Skin epidermis (tissue), 12 donors: ENCODE data around the gene HUNK.

ENCODE experiments used
- H3K27ac ChIP-seq, 21 experiments: fragments of 200-600 bp; sonication (generic) in 11 of 21; one replicate each; pipeline ENCODE4 v1.5.0; 2020; ENCODE audit warnings: mild to moderate bottlenecking in 3 of 21, inconsistent platforms in 2 of 21, moderate library complexity in 2 of 21
- H3K4me3 ChIP-seq, 7 experiments: fragments of 200-600 bp; sonication (generic) in 2 of 7; one replicate each; pipeline ENCODE4 v1.5.0; 2020; ENCODE audit warnings: inconsistent platforms in 2 of 7, mild to moderate bottlenecking in 2 of 7, moderate library complexity in 1 of 7

The HUNK gene

GRCh38 chr21:31892686-31893085 is 19.9 kb downstream of the HUNK start:
- Histone ChIP-seq H3K27ac (no peak overlapping the region), H3K4me3 (no peak overlapping the region)

GRCh38 chr21:31893851-31894415 is 21.1 kb downstream of the HUNK start:
- H3K27ac ChIP-seq, result peak overlapping the region in 1 of 21 experiments; percentile 35
- no peak overlapping the region for H3K4me3 ChIP-seq

GRCh38 chr21:31894457-31894856 is 21.6 kb downstream of the HUNK start:
- Histone ChIP-seq H3K4me3 (no peak overlapping the region), H3K27ac (peak overlapping the region in 2 of 21 experiments; percentile 2 to 35)

GRCh38 chr21:31895077-31895835 is 22.4 kb downstream of the HUNK start:
- H3K27ac ChIP-seq, result peak overlapping the region in 1 of 21 experiments; percentile 2
- no peak overlapping the region for H3K4me3 ChIP-seq

- H3K4me3 ChIP-seq, result no peak overlapping the region
- no peak overlapping the region for H3K27ac ChIP-seq
Observed at GRCh38 chr21:31896019-31896418, 23.2 kb downstream of the HUNK start.

- H3K27ac ChIP-seq, result peak overlapping the region in 6 of 21 experiments; percentile 5 to 74 (median 28)
- H3K4me3 ChIP-seq, result no peak overlapping the region
Observed at GRCh38 chr21:31897311-31897710, 24.5 kb downstream of the HUNK start.

GRCh38 chr21:31898933-31899630 is 26.3 kb downstream of the HUNK start:
- H3K27ac ChIP-seq, result peak overlapping the region in 3 of 21 experiments; percentile 3 to 38 (median 11)
- no peak overlapping the region for H3K4me3 ChIP-seq

DNA sequence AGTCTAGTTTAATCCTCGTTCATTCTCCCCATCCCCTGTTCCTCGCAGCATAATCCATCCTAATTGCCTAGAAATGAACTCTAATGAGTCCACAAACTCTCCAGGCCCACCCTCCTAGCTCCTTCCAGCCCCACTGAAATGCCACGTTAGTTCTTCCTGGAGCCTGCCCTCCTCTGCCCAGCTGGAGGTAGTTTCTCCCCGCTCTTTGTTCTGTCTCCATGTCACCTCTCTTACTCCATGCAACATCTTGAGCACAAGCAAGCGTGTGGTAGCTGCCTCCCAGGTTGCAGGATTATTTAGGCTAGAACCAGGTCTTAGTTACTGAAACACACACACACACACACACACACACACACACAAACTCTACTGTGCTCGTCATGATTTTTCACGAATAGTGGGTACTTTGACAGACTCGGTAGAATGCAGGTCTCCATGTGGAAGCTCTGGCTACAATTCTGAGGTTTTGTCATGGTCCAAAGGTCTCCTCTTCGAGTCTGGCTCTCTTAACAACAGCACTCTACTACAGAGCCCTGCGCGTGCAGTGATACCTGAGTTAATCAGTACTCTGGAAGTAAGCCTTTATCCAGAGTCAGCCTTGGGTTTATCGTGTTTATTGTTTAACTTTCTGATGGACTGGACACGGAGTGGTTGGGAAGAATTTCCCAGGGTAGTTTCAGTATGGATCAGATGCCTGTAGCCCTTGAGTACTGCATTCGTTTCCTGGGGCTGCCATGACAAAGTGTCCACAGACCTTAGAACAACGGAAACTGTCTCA is 27.5 kb downstream of the HUNK start:
- no peak overlapping the region for H3K4me3 ChIP-seq
- H3K27ac ChIP-seq, result peak overlapping the region in 1 of 21 experiments; percentile 18

GRCh38 chr21:31901315-31901714 is 28.5 kb downstream of the HUNK start:
- H3K27ac ChIP-seq, result no peak overlapping the region
- no peak overlapping the region for H3K4me3 ChIP-seq

DNA sequence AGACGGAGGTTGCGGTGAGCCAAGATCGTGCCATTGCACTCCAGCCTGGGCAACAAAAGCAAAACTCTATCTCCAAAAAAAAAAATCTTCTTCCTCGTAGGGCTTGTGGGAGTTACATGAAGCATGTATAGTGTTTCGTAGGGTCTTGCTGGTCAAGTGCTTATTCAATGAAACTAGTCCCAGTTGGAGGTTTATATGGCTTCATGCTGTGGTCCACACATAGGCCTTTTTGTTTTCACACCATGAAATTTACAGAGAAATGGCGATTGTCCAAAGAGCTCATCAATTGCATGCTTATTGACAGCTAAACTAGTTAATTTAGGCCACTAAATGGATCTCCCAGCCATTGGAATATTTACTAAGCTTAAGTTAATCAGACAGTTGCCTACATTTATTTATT is 29.6 kb downstream of the HUNK start:
- no peak overlapping the region for H3K4me3 ChIP-seq
- H3K27ac ChIP-seq, result no peak overlapping the region

GRCh38 chr21:31903896-31904295 is 31.1 kb downstream of the HUNK start:
- Histone ChIP-seq H3K4me3 (no peak overlapping the region), H3K27ac (no peak overlapping the region)

DNA sequence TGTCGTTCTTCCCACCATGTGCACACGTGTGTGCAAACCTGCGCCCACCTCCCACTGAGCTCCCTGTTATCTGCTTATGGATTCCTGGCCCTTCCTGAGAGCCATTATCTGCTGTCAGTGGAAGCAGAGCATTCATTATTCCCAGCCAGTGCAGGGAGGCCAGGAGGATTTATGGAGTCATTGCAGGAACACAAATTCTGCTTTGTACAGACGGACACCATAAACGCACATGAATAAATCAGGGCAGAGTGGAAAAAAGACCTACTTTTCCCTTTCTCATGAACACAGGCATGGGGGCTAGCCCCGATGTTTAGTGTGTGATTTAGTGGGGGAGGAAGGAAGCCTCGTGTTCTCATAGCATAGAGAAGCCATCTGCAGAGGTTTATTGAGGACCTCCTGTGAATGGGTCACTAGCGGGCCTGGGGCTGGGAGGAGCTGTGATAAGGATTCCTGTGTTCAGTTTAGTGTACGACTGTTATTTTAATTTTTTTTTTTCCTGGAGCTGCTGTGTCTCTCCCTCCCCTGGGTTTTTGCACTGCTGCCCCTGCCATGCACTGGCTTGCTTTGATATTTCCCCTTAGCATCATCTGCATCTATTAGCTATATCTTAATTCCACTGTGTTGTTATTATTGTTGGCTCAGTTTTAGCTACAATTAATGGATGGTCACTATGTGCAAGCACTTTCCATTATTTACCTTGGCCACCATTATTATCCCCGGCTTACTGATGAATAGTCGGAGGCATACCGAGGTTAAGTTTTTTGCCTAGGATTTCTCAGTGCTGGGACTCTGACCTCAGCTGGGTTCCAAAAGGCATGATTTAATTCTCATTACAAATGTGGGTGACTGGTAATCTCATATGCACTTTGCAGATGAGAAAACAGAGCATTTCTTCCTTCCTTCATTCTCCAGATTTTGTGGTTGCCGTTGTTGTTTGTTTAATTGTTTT is 33.0 kb downstream of the HUNK start:
- Histone ChIP-seq H3K4me3 (no peak overlapping the region), H3K27ac (no peak overlapping the region)

DNA sequence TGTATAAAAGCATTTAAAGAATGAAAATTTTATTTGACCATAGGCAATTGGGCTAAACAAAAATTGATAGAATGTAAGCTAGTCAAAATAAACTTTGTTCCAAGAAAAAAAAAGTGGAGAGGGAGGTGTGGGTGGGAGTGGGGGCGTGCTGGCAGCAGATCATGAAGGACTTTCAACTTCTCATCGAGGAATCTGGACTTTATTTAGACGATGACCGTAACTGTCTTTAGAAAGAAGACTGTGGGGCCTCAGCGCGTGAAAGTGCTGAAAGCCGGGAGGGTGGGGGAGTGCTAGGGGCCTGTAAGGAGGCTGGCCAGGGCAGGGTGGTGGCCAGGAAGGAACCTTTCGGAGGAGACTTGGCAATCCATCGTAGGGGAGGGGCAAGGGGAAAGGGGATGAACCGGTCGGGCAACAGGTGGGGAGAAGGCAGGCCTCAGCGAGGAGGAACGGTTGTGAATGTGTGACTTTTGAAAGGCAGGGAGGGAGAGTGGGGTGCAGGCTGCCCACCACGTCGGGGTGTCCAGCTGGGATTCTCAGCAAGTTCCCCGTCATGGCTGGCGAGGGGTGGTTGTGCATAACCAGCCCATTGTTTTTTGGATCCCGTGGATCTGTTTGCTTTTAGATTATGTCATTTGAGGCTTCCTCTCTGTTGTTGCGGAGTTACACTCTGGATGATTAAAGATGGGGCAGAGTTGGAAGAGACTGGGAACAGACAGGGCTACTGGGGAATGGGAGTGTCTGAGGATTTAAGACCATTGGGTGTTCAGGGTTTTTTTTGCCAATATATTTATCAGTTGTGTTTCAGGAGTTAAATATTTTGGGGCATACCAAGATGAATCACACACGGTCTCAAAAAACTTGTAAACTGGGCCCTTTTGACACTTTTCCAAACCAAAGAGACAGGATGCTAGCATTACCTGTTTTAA is 35.5 kb downstream of the HUNK start:
- Histone ChIP-seq H3K27ac (peak overlapping the region in 3 of 21 experiments; percentile 14 to 34 (median 17)), H3K4me3 (no peak overlapping the region)

DNA sequence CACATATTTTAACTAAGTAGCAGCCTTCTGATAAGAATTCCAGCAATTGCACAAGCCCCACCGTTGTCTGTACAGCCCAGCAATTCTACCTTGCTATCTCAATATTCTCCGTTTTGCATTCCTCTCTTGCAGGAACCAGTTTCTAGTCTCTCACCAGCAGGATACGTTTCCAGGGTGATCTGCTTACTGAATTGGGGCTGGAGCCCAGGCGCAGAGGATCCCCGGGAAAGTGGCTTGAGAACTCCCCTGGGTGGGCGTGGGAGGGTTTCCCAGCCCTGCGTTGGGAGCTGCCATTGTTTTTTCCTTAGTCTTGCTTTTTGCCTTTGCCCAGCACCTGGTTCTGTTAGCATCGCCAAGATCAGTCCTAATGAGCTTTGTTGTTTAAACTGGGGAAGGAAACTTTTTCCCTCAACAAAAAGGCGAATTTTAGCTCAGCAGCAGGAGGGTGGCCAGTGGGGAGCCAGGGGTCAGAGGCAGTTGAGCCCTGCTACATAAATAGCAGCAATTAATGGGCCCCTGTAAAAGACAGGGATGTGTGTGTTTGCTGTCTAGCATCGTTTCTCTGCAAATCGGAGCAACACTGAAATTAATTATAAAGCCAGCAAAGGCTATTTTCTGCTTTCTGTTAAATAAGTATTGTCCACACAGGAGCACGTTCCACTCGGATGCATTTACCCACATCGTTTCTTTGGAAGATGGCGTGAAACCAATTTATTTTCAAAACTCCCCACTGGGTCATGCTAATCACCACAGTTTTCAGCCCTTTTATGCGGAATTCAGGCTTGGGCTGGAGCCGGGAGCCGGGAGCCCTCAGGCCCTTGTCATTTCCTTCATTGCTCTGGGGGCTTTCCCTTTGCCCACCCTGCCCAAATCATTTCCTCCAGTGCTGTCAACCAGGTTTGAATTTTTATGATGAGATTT is 36.6 kb downstream of the HUNK start:
- Histone ChIP-seq H3K4me3 (no peak overlapping the region), H3K27ac (peak overlapping the region in 1 of 21 experiments; percentile 31)

DNA sequence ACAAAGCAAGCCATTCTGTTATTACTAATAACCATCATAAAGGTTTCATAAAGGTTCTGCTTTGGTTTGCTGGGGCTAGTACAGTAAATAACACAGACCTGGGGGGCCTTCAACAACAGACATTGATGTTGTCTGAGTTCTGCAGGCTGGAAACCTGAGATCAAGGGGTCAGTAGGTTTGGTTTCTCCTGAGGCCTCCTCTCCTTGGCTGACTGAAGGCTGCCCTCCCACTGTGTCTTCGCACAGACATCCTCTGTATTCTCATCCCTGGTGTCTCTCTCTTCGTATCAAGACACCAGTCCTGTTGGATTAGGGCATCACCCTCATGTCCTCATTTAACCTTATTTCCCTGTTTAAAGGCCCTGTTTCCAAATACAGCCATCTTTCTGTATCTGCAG is 37.3 kb downstream of the HUNK start:
- H3K27ac ChIP-seq, result peak overlapping the region in 1 of 21 experiments; percentile 31
- H3K4me3 ChIP-seq, result no peak overlapping the region

GRCh38 chr21:31911138-31911907 is 38.5 kb downstream of the HUNK start:
- H3K27ac ChIP-seq, result peak overlapping the region in 1 of 21 experiments; percentile 37

More at GRCh38 chr21:31911138-31911907, 38.5 kb downstream of the HUNK start:
- no peak overlapping the region for H3K4me3 ChIP-seq
